SJCRH30 (cell line): ENCODE measurements around the gene DIS3L2. TPM values are rescaled to one million over a fixed set of nuclear protein-coding genes. Genes with fewer than 3 reads are reported as not detected.
A peak's percentile ranks its signal among the peaks of the same experiment; 100 is the strongest.
"Not testable (repeated sequence)": the region's sequence is repeated elsewhere in the genome, so short reads cannot be mapped to it uniquely, and the experiment has no call there.

Experiments used
- DNase-seq, 2 experiments: peaks; one replicate each; pipeline ENCODE4 v3.0.0-alpha.2; 2015 to 2020
- H3K27ac ChIP-seq: fragments of 250-450 bp; sonication (Bioruptor Pico); 2 replicates; pipeline ENCODE4 v1.5.1; 2020; ENCODE audit warnings: mild to moderate bottlenecking, moderate library complexity
- H3K27me3 ChIP-seq: fragments of 250-450 bp; sonication (Bioruptor Pico); 2 replicates; pipeline ENCODE4 v1.5.1; 2020; ENCODE audit warnings: mild to moderate bottlenecking, moderate library complexity
- H3K36me3 ChIP-seq: fragments of 250-450 bp; sonication (Bioruptor Pico); 2 replicates; pipeline ENCODE4 v1.5.1; 2020; ENCODE audit warnings: mild to moderate bottlenecking, moderate library complexity
- H3K4me1 ChIP-seq: fragments of 250-450 bp; sonication (Bioruptor Pico); 2 replicates; pipeline ENCODE4 v1.5.1; 2020; ENCODE audit warnings: mild to moderate bottlenecking, moderate library complexity
- H3K4me3 ChIP-seq: fragments of 250-450 bp; sonication (Bioruptor Pico); 2 replicates; pipeline ENCODE4 v1.5.1; 2020; ENCODE audit warnings: mild to moderate bottlenecking, moderate library complexity
- H3K9me3 ChIP-seq: fragments of 250-450 bp; sonication (Bioruptor Pico); replicated peaks from 2 replicates; pipeline ENCODE4 v1.5.1; 2020; ENCODE audit warnings: mild to moderate bottlenecking, moderate library complexity
- total RNA-seq: library from RNA; depleted of rRNA; stranded (reverse); fragments of >200 nt; shearing (Covaris generic); gene quantifications from 2 replicates; pipeline ENCODE4 v1.2.3, GENCODE V29; 2014

DIS3L2 gene
- total RNA-seq, 1 experiment from 2014 or later: 33.2 TPM

DNA sequence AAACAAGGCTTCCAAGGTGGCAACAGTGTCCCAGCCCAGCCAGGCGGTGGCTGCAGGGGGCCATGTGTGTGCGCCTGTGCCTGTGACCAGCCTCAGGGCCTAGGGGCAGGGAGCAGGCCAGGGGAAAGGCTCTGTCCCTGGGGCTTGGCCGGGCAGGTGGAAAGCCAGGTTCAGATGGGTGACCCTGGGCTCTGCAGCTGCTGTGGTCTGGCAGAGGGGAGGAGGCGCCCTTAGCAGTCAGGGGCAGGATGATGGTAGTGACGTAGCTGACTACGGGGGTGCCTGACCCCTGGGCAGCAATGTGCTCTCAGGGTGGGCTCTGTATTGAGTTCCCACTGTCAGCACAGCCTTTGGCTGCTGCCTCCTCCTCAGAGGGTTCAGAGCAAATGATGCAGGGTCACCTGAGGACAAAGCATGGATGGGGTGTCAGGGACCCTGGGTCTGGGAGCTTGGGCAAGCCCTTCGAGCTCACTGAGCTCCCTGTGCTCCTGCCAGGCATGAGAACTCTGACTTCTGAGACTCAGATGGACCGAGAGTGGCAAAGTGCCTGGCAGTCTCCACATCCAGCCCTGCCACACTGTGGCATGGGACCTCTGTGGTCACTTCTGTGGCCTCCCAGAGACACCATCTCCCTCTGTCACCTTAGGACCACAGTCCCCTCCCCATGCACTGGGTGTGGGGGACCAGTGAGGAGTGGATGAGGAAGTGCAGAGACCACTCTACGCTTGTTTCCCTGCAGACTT, 360.5 kb downstream of the DIS3L2 start:
- no peak for DNase-seq
- Histone ChIP-seq H3K27me3 (no peaks in the 10 kb centered on the region), H3K9me3 (no peaks in the 10 kb centered on the region), H3K4me1 (peaks cover 10% of the 10 kb centered on the region; the same call in 1 of the 2 replicates), H3K36me3 (no peaks in the 10 kb centered on the region), H3K4me3 (no peak overlapping the region), H3K27ac (no peak overlapping the region)

- DNase-seq: no peak
Observed at GRCh38 chr2:232322560-232323327, 361.2 kb downstream of the DIS3L2 start.

GRCh38 chr2:232323328-232323650, 361.8 kb downstream of the DIS3L2 start:
- Histone ChIP-seq H3K27ac (no peak overlapping the region), H3K36me3 (no peaks in the 10 kb centered on the region), H3K27me3 (no peaks in the 10 kb centered on the region), H3K9me3 (no peaks in the 10 kb centered on the region), H3K4me3 (no peak overlapping the region), H3K4me1 (peaks cover 10% of the 10 kb centered on the region; the same call in 1 of the 2 replicates)
- peak in 1 of 2 experiments; percentile 46 for DNase-seq

More at GRCh38 chr2:232322560-232323327, 361.2 kb downstream of the DIS3L2 start:
- Histone ChIP-seq H3K36me3 (no peaks in the 10 kb centered on the region), H3K4me3 (no peak overlapping the region), H3K4me1 (peaks cover 10% of the 10 kb centered on the region; the same call in 1 of the 2 replicates), H3K27me3 (no peaks in the 10 kb centered on the region), H3K27ac (no peak overlapping the region), H3K9me3 (no peaks in the 10 kb centered on the region)

DNA sequence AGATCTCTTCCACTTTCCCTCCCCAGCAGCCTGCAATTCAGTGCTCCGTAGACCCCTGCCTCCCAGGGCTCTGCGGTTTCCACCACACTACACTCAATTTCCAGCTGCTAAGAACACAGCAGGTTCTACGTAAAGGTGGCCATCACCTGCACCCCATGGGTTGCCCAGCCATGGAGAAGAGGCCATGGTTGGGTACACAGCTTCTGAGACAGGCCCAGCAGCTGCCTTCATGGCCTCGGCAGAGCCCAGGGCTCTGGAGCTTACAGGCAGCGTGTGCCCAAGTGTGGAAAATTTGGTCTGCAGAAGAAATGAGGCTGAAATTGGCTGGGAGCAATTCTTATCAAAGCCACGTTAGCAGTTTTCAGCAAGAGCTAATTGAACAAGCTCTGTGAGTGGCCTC, 362.5 kb downstream of the DIS3L2 start:
- not testable (repeated sequence) for H3K36me3 ChIP-seq, H3K27me3 ChIP-seq, H3K9me3 ChIP-seq, DNase-seq, H3K4me1 ChIP-seq, H3K4me3 ChIP-seq, H3K27ac ChIP-seq

- Histone ChIP-seq H3K36me3 (no peaks in the 10 kb centered on the region), H3K27ac (no peak overlapping the region), H3K27me3 (no peaks in the 10 kb centered on the region), H3K4me3 (no peak overlapping the region), H3K4me1 (peaks cover 10% of the 10 kb centered on the region; the same call in 1 of the 2 replicates), H3K9me3 (no peaks in the 10 kb centered on the region)
- no peak for DNase-seq
Observed at GRCh38 chr2:232324778-232325177, 363.3 kb downstream of the DIS3L2 start.

GRCh38 chr2:232325324-232326273, 364.1 kb downstream of the DIS3L2 start:
- H3K9me3 ChIP-seq: no peaks in the 10 kb centered on the region
- DNase-seq: peak; percentile 62 to 76

GRCh38 chr2:232326274-232327104, 365.0 kb downstream of the DIS3L2 start:
- DNase-seq, H3K4me1 ChIP-seq: not testable (repeated sequence)

More at GRCh38 chr2:232325324-232326273, 364.1 kb downstream of the DIS3L2 start:
- no peak overlapping the region for H3K27ac ChIP-seq
- H3K4me3 ChIP-seq: no peak overlapping the region
- H3K4me1 ChIP-seq: peaks cover 10% of the 10 kb centered on the region; the same call in 1 of the 2 replicates
- H3K27me3 ChIP-seq: no peaks in the 10 kb centered on the region
- H3K36me3 ChIP-seq: no peaks in the 10 kb centered on the region

GRCh38 chr2:232327105-232328031, 365.9 kb downstream of the DIS3L2 start:
- H3K4me1 ChIP-seq: peaks cover 10% of the 10 kb centered on the region; the same call in 1 of the 2 replicates
- peak; percentile 75 to 84 for DNase-seq

More at GRCh38 chr2:232326274-232327104, 365.0 kb downstream of the DIS3L2 start:
- H3K27ac ChIP-seq, H3K36me3 ChIP-seq, H3K4me3 ChIP-seq, H3K9me3 ChIP-seq, H3K27me3 ChIP-seq: not testable (repeated sequence)

GRCh38 chr2:232328032-232328422, 366.5 kb downstream of the DIS3L2 start:
- no peak overlapping the region for H3K4me3 ChIP-seq
- no peaks in the 10 kb centered on the region for H3K36me3 ChIP-seq
- H3K4me1 ChIP-seq: peaks cover 6% of the 10 kb centered on the region; the same call in 1 of the 2 replicates
- H3K27ac ChIP-seq: no peak overlapping the region
- no peaks in the 10 kb centered on the region for H3K9me3 ChIP-seq
- no peaks in the 10 kb centered on the region for H3K27me3 ChIP-seq
- peak in 1 of 2 experiments; percentile 30 for DNase-seq

More at GRCh38 chr2:232327105-232328031, 365.9 kb downstream of the DIS3L2 start:
- Histone ChIP-seq H3K27ac (no peak overlapping the region), H3K27me3 (no peaks in the 10 kb centered on the region), H3K9me3 (no peaks in the 10 kb centered on the region), H3K36me3 (no peaks in the 10 kb centered on the region), H3K4me3 (no peak overlapping the region)

DNA sequence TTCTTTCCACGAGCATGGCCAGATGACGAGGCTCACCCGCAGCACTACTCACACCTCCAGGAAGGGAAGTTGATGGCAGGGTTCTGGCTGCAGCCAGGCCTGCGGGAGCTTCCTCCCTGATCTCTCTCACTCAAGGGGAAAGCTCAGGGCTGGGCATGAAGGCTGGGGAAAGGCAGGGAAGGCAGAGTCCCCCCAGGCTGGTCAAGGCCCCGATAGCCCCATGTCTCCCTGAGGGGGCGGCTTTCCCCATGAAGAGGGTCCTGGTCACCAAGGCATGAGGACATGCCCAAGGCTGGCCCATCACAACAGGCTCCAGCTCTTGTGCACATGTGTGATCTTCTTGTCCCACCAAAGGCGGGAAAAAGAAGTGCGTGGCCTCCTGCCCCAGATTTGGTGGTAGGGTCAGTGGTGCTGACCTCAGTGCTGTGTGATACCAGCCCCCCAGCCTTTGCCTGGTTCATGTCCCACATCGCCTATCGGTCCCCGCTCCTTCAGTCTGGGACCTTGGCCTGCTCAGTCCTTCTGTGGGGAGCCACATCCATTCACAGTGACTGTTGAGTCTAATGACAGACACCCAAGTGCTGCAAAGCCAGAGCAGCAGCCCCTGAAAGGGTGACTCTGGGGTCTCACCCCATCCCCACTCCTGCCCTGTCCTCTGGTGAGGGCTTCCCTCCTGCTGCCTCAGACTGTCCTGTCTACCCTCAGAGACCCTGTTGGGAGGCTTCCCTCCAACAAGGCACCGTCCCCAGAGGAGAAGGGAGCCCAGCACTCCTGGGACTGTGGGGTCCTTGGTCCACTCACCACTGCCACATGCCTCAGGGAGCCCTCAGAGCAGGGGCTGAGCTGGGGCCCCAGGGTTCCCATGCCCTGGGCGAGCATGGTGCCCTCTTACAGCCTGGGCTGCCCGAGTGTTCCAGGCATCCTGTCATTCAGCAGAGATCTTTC, 367.3 kb downstream of the DIS3L2 start:
- Histone ChIP-seq H3K9me3 (no peaks in the 10 kb centered on the region), H3K36me3 (no peaks in the 10 kb centered on the region), H3K27me3 (no peaks in the 10 kb centered on the region), H3K4me1 (peaks cover 3% of the 10 kb centered on the region; the same call in 1 of the 2 replicates), H3K4me3 (no peak overlapping the region), H3K27ac (no peak overlapping the region)
- DNase-seq: no peak

GRCh38 chr2:232329716-232330067, 368.2 kb downstream of the DIS3L2 start:
- no peaks in the 10 kb centered on the region for H3K27me3 ChIP-seq
- no peaks in the 10 kb centered on the region for H3K36me3 ChIP-seq
- H3K4me1 ChIP-seq: peaks cover 3% of the 10 kb centered on the region; the same call in 1 of the 2 replicates
- DNase-seq: no peak
- no peak overlapping the region for H3K4me3 ChIP-seq
- H3K9me3 ChIP-seq: no peaks in the 10 kb centered on the region
- no peak overlapping the region for H3K27ac ChIP-seq
